Lower lobe of right lung (tissue), 2 donors: ENCODE data around the gene IFNK. TPM values are rescaled to one million over a fixed set of nuclear protein-coding genes. Genes with fewer than 3 reads are reported as not detected.

ENCODE experiments used
- ATAC-seq, 2 donors: fragments of 200-7000 bp; cut with Tn5 transposase; one replicate each; pipeline ENCODE4 v1.9.1; 2020 to 2022; ENCODE audit warnings: mild to moderate bottlenecking in 2 of 2, moderate library complexity in 2 of 2
- DNase-seq: peaks from one replicate; pipeline ENCODE4 v3.0.0-alpha.2; 2020
- H3K27ac ChIP-seq: fragments of 200-600 bp; one replicate; pipeline ENCODE4 v1.8.0; 2022
- H3K27me3 ChIP-seq: fragments of 200-600 bp; one replicate; pipeline ENCODE4 v1.8.0; 2022; ENCODE audit warnings: low read depth
- H3K36me3 ChIP-seq: fragments of 200-600 bp; one replicate; pipeline ENCODE4 v1.8.0; 2022; ENCODE audit warnings: mild to moderate bottlenecking
- H3K4me1 ChIP-seq: fragments of 200-600 bp; one replicate; pipeline ENCODE4 v1.8.0; 2022
- H3K4me3 ChIP-seq: fragments of 200-600 bp; one replicate; pipeline ENCODE4 v1.8.0; 2022; ENCODE audit warnings: mild to moderate bottlenecking
- H3K9me3 ChIP-seq: fragments of 200-600 bp; one replicate; pipeline ENCODE4 v1.8.0; 2022
- CTCF ChIP-seq: fragments of 200-600 bp; IDR thresholded peaks from one replicate; pipeline ENCODE4 v1.8.0; 2022; ENCODE audit warnings: antibody characterized with exemption, mild to moderate bottlenecking
- intact Hi-C: fragments of 100-400 bp; cut with DNase I; formaldehyde crosslinking; loops from one replicate; pipeline ENCODE4 v1.11.0; 2022
- total RNA-seq: library from RNA; stranded (reverse); fragmentation: NEBNext Ultra II Directional; extraction: Animal tissue kit (Norgen Biotek cat#: 25700); gene quantifications from one replicate; pipeline ENCODE4 v1.2.1, GENCODE V29; 2021
- donor health status: DM: no; HTN: yes; CAD: no; lungs with severe emphysema.

IFNK gene
- total RNA-seq, 1 donor from 2014 or later = not detected

GRCh38 chr9:27572566-27572917 lies 48.5 kb downstream of the IFNK start:
- Histone ChIP-seq H3K27ac (peak overlapping the region; percentile 98), H3K4me3 (peak overlapping the region; percentile 78), H3K27me3 (no peaks in the 10 kb centered on the region), H3K36me3 (no peaks in the 10 kb centered on the region), H3K4me1 (peaks cover 17% of the 10 kb centered on the region), H3K9me3 (no peaks in the 10 kb centered on the region)
- TF ChIP-seq CTCF = no peak
- peak; percentile 52 to 72 for ATAC-seq
- no peak for DNase-seq
- intact Hi-C loops = no loop called here

DNA sequence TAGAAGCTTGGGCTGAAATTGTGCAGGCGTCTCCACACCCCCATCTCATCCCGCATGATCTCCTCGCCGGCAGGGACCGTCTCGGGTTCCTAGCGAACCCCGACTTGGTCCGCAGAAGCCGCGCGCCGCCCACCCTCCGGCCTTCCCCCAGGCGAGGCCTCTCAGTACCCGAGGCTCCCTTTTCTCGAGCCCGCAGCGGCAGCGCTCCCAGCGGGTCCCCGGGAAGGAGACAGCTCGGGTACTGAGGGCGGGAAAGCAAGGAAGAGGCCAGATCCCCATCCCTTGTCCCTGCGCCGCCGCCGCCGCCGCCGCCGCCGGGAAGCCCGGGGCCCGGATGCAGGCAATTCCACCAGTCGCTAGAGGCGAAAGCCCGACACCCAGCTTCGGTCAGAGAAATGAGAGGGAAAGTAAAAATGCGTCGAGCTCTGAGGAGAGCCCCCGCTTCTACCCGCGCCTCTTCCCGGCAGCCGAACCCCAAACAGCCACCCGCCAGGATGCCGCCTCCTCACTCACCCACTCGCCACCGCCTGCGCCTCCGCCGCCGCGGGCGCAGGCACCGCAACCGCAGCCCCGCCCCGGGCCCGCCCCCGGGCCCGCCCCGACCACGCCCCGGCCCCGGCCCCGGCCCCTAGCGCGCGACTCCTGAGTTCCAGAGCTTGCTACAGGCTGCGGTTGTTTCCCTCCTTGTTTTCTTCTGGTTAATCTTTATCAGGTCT lies 49.0 kb downstream of the IFNK start, which contains the start of gene C9orf72:
C9orf72 (minus strand) TSS at position 564 of the 716 bp plus-strand sequence. CDS start 6,361 bp downstream, outside the sequence.
- ATAC-seq (peak; percentile 96 to 97), DNase-seq (peak; percentile 87)
- H3K27me3 ChIP-seq = no peaks in the 10 kb centered on the region
- H3K4me1 ChIP-seq = peaks cover 17% of the 10 kb centered on the region
- intact Hi-C loops = no loop called here
- peak within 1 kb of the TSS; percentile 98 for H3K27ac ChIP-seq
- H3K4me3 ChIP-seq = peak within 1 kb of the TSS; percentile 78
- TF ChIP-seq CTCF = peak; percentile 22
- H3K9me3 ChIP-seq = peaks cover 2% of the 10 kb centered on the region
- no peaks in the 10 kb centered on the region for H3K36me3 ChIP-seq

- H3K36me3 ChIP-seq = no peaks in the 10 kb centered on the region
- intact Hi-C loops = no loop called here
- peak overlapping the region; percentile 78 for H3K4me3 ChIP-seq
Measured at GRCh38 chr9:27573634-27574590, 49.8 kb downstream of the IFNK start.

More at GRCh38 chr9:27573634-27574590, 49.8 kb downstream of the IFNK start:
- ATAC-seq = peak; percentile 94
- H3K4me1 ChIP-seq = peaks cover 17% of the 10 kb centered on the region
- peaks cover 6% of the 10 kb centered on the region for H3K9me3 ChIP-seq
- peak overlapping the region; percentile 98 for H3K27ac ChIP-seq
- DNase-seq = peak; percentile 98
- H3K27me3 ChIP-seq = no peaks in the 10 kb centered on the region
- no peak for TF ChIP-seq CTCF

Other genes starting within 250 kb of the IFNK start
- gene EQTN, start 227.1 kb upstream of the IFNK start, total RNA-seq = not detected
- 22.7 TPM for gene MOB3B, start 5.5 kb downstream of the IFNK start, total RNA-seq
- gene C9orf72, start 49.2 kb downstream of the IFNK start, total RNA-seq = 28.9 TPM